NCI-H748 (cell line): Measurements from ENCODE around the gene ZBTB25.

Experiments
- DNase-seq: peaks from one replicate; lab custom pipeline; 2025; ENCODE audit not compliant: unreplicated experiment; lab: John Stamatoyannopoulos, UW

Gene ZBTB25, protein sequence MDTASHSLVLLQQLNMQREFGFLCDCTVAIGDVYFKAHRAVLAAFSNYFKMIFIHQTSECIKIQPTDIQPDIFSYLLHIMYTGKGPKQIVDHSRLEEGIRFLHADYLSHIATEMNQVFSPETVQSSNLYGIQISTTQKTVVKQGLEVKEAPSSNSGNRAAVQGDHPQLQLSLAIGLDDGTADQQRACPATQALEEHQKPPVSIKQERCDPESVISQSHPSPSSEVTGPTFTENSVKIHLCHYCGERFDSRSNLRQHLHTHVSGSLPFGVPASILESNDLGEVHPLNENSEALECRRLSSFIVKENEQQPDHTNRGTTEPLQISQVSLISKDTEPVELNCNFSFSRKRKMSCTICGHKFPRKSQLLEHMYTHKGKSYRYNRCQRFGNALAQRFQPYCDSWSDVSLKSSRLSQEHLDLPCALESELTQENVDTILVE

DNA sequence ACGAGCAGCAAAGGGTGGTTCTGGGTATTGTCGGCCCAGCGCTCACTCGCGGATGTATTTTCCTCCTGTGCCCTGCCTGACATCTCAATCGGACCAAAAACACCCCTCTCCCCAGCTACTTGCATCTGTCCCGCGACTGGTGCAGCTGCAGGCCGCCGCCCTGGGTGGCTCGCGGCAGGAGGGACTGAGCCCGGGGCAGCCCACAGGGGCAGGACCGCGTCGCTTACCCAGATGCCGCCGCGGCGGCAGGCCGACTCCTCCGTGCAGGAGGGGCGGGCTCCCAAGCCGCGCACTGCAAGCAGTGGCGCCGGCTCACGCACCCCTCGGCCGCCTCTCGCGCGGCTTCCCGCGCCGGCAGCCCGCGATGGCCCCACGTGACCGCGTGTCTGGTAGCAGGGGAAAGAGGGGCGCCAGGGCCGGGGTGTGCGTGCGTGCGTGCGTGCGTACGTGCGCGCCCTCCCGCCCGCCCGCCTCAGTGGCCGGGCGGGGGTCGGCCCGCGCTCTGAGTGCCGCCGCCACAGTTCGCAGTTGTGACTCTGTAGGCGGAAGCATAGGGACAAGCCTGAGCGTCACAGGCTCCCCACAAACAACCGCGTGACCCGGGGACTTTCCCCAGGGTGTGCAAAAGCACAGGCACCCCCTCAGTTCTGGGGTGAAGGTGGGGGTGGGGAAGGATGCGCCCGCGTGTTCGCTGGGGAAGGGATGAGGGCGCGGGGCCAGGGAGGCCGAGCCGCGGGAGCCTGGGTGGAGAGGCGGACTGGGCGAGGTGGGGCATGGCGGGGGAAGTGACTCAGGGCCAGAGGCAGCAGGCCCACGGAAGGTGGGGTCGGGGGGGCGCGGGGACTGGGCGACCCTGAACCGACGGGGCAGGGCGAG is at the start of gene ZBTB25:
Gene ZBTB25 (minus strand): TSS at position 405 of the 876 bp plus-strand sequence. CDS start 13,305 bp downstream, outside the sequence.
- peak; percentile 93 for DNase-seq

DNA sequence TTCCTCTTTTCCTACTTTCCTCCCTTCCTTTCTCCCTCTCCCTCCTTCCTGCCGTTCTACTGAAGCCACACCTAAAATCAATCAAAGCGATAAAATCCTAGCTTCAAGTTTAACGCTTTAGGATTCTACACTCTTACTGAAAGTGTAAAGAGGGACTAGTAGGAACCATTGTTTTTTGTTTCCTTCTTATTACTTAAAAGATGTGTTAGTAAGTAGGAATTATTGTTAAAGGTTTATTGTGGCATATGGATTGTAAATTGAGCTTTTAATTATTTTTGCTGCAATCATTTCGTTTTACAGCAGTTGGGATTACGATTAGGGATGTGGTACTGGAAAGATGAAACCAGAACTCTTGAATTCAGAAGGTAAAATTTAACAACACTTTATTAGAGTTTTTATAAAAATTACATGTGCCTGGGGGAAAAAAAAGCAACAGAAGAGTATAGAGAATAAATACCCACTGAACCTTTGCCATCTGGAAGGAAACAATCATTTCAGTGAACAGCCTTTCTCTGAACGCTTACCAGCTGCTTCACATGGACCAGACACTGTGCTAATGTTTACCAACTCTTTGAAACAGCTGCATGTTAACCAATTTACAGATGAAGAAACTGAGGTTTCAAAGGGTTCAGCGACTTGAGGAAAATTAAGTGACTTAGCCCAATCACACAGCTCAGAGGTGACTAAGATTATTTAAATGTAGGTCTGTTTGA is 47.1 kb upstream of the ZBTB25 start:
- DNase-seq: peak; percentile 62

DNA sequence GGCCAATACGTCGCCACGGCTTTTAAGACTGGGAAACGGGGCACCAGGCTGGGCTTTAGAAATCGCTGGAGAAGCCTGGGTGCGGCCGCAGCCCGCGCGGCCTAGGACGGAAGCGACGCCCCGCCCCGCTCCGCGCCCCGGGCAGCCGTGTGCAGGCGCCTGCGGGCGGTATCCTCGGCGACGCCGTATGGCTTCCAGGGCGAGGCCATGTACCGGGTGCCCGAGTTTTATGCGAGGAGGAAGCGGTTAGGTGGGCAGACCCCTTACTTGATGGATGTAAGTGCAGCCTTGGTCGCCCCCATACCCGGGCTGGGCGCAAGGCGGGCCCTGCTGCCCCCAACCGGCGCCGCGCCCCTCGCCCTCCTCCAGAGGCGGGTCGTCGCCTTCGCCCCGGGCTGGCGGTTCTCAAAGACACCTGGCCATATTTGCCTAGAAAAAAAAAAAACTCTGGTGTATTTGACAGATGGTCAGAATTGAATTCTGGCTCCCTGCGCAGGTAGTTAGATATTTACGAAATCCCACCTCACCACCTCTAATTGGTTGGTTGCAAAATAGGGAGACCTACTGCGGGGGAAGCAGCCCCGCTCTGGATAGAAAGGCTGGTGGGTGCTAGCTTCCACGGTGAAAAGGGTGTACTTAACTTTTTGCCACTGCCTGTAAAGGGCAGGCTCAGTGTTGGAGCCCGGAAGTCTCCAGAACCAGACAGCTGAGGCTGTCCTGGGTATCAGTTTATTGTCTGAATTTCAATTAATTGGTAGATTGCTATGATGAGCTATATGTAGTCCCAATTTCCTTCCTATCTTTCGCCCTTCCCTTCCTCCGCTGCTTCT is 46.4 kb upstream of the ZBTB25 start, which contains the start of gene PPP1R36:
Gene PPP1R36 (plus strand): TSS at position 171 of the 830 bp plus-strand sequence. CDS start 37 bp downstream, at position 208.
- DNase-seq: peak; percentile 86

DNA sequence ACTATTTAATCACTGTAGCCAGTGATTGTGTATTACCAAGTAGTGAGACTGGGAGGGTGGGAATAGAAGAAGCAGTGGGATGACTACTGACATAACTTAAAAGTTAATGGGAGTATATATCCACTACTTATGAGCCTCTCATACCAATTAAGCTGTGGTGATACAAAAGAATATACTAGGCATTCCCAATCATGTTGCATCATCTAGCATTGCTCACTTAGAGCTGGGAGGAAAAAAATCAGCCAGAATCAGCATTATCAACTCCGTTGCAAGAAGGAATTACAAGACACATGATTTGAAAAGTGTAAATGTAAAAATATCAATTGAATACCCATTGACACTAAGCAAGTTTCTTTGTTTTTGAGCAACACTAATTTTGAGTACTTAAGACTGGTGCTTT is 45.4 kb upstream of the ZBTB25 start:
- DNase-seq: no peak

DNA sequence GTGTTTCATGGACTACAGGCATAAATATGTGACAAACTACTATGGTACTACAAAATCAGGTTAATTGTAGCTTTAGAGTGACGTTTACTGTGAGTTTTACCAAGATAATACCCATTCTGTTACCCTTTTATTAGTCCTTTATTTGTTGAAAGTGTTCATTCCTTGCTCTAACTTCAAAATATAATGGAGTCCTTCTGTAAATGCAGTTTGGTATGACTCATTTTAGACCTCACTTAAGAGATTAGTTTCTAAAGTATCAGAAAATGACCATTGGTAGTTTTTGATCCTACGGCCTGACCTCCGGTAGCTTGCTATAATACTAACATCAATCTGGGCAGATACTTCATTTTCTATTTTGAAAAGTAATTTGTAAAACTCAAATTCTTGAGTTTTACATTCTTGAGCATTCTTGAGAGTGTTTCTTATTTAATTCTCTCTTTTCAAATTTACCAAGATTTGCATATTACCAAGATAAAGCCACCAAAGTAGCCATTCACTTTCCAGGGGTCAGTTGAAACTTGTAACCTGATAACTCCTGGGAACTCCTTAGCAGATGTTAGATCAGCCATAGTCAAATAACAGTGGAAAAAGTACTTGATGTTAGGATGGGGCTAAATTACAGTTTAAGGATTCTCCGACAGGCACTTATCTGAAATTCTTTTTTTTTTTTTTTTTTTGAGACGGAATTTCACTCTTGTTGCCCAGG is 41.1 kb upstream of the ZBTB25 start:
- DNase-seq: no peak

DNA sequence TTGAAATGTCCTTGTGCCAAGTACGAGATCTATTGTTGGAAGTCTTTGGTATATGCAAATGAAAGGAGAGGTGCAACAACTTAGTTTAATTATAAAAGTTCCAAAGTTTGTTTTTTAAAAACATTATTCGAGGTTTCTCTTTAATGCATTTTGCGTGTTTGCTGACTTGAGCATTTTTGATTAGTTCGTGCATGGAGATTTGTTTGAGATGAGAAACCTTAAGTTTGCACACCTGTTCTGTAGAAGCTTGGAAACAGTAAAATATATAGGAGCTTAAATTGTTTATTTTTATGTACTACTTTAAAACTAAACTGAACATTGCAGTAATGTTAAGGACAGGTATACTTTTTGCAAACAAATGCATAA is 39.2 kb upstream of the ZBTB25 start:
- no peak for DNase-seq

DNA sequence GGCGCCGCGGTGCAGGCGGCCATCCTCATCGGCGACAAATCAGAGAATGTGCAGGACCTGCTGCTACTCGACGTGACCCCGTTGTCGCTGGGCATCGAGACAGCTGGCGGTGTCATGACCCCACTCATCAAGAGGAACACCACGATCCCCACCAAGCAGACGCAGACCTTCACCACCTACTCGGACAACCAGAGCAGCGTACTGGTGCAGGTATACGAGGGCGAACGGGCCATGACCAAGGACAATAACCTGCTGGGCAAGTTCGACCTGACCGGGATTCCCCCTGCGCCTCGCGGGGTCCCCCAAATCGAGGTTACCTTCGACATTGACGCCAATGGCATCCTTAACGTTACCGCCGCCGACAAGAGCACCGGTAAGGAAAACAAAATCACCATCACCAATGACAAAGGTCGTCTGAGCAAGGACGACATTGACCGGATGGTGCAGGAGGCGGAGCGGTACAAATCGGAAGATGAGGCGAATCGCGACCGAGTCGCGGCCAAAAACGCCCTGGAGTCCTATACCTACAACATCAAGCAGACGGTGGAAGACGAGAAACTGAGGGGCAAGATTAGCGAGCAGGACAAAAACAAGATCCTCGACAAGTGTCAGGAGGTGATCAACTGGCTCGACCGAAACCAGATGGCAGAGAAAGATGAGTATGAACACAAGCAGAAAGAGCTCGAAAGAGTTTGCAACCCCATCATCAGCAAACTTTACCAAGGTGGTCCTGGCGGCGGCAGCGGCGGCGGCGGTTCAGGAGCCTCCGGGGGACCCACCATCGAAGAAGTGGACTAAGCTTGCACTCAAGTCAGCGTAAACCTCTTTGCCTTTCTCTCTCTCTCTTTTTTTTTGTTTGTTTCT is 38.6 kb upstream of the ZBTB25 start:
- DNase-seq: peak; percentile 31

DNA sequence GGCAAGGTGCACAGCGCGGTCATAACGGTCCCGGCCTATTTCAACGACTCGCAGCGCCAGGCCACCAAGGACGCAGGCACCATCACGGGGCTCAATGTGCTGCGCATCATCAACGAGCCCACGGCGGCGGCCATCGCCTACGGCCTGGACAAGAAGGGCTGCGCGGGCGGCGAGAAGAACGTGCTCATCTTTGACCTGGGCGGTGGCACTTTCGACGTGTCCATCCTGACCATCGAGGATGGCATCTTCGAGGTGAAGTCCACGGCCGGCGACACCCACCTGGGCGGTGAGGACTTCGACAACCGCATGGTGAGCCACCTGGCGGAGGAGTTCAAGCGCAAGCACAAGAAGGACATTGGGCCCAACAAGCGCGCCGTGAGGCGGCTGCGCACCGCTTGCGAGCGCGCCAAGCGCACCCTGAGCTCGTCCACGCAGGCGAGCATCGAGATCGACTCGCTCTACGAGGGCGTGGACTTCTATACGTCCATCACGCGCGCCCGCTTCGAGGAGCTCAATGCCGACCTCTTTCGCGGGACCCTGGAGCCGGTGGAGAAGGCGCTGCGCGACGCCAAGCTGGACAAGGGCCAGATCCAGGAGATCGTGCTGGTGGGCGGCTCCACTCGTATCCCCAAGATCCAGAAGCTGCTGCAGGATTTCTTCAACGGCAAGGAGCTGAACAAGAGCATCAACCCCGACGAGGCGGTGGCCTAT is 37.8 kb upstream of the ZBTB25 start:
- DNase-seq: peak; percentile 21

DNA sequence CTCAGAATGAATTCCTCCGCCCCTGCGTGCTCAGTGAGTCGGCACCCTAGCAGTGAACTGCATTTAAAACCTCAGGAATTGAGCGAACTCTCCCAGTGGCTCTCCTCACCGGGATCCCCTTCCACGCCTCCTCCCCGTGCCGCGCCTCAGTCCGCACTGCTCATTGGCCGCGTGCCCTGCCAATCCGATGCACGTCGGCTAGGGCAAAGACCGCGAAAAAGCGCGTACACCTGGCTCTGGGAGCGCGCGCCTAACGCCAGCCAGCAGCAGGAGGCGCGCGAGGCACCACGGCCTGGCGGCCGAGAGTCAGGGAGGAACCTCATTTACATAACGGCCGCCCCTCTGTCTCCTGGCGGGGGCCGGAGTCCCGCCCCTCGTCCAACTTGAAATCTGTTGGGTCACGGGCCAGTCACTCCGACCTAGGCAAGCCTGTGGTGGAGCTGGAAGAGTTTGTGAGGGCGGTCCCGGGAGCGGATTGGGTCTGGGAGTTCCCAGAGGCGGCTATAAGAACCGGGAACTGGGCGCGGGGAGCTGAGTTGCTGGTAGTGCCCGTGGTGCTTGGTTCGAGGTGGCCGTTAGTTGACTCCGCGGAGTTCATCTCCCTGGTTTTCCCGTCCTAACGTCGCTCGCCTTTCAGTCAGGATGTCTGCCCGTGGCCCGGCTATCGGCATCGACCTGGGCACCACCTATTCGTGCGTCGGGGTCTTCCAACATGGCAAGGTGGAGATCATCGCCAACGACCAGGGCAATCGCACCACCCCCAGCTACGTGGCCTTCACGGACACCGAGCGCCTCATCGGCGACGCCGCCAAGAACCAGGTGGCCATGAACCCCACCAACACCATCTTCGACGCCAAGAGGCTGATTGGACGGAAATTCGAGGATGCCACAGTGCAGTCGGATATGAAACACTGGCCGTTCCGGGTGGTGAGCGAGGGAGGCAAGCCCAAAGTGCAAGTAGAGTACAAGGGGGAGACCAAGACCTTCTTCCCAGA is 36.9 kb upstream of the ZBTB25 start, which contains the start of gene HSPA2:
Gene HSPA2 (plus strand): TSS at position 534 of the 995 bp plus-strand sequence. CDS start 109 bp downstream, at position 643.
- DNase-seq: peak; percentile 99

DNA sequence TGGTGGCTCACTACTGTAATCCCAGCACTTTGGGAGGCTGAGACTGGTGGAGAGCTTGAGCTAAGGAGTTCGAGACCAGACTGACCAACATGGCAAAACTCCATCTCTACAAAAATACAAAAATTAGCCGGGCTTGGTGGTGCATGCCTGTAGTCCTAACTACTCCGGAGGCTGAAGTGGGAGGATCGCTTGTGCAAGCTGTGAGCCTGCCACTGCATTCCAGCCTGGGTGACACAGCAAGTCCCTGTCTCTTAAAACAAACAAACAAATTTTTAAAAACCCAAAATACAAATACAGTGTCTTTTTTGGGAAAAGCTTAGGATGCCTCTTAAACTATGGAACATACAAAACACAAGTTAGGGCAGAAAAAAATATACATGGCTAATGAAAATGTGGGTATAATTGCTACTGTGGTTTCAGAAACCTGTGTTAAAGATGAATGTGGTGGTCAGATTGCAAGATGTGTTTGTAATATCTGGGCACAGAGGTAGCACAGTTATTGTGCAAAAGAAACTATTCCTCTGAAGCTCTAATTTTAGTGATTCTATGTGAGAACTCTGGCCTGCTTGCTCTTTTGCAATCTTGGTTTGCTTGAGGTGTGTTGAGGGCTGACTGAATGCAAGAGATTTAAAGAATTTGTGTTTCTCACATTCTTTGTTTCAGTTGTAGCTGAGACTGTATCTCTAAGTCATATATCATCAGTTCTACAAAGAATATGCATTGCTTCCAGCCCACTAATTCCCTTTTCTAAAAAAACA is 33.0 kb upstream of the ZBTB25 start:
- no peak for DNase-seq

DNA sequence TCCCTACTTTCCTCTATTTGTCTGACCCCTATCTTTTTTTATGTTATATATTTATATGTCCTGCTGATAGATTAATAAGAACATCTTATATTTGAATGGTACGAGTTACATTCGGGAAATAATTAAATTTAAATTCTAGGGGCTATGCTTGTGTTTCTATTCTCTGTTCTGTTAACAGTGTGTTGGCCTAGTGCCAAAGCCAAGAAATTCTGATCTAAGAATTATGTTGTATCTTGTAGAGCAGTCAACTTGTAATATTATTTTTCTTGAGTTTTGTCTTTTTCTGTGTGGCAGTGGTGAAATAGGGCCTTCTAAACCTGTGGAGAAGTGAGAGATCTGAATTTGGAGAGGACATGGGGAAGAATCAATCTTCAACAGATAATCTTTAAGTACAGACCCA is 27.9 kb upstream of the ZBTB25 start:
- no peak for DNase-seq

DNA sequence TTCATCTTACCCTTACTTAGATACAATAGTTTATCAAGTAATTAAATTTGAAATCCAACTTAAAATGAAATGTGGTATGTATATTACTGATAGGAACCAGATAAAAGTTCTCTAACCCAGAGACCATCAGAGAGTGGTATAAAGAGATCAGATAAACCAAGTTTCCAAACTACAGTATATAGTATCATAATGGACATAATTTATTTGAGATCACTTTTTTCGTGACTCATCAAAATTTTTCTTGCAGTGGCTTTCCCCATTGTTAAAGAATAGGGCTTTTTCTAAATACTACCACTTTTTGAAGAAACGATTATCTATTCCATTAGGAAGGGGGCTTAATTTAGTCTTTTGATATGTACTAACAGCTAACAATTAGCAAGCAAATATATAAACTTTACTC is 21.7 kb upstream of the ZBTB25 start:
- no peak for DNase-seq

DNA sequence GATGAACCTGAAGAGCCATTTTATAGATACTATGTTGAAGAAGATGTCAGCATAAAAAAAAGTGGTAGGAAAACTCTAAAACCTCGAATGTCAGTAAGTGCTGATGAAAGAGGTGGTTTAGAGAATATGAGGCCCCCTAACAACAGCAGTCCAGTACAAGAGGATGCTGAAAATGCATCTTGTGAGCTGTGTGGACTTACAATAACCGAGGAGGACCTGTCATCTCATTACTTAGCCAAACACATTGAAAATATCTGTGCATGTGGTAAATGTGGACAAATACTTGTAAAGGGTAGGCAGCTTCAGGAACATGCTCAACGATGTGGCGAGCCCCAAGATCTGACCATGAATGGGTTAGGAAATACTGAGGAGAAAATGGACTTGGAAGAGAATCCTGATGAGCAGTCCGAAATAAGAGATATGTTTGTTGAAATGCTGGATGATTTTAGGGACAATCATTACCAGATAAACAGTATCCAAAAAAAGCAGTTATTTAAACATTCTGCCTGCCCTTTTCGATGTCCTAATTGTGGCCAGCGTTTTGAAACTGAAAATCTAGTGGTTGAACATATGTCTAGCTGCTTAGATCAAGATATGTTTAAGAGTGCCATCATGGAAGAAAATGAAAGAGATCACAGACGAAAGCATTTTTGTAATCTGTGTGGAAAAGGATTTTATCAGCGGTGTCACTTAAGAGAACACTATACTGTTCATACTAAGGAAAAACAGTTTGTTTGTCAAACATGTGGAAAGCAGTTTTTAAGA is 19.1 kb upstream of the ZBTB25 start:
- DNase-seq: no peak

DNA sequence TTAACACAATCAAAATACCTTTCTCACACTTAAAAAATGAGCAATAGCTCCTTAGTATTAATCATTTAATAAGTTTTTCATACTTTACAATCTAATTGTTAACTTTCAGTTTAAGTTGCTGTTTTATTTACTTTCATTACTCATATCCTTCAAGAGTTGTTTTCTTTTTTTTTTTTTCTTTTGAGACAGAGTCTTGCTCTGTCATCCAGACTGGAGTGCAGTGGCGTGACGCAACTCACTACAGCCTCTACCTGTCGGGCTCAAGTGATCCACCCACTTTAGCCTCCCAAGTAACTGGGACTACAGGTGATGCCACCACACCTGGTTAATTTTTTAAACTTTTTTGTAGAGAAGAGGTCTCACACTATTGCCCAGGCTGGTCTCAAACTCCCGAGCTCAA is 17.1 kb upstream of the ZBTB25 start:
- no peak for DNase-seq

DNA sequence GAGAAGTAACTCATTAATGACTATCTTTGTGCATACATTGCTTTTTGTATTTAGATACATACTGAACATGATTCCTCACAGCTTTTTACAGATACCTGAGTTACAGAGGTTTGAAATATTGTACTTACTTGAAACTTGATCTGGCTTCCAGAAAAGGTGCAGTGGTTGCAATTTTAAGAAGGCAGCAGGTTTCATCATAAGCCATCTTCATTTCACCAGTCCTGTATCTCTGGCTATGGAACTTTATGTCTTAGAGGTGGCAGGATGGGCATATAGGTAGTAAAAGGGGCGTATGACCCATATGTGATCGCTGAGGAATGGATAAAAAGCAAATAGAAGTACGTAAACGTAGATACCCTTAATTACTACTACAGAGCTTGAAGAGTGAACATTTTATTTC is 14.6 kb upstream of the ZBTB25 start:
- DNase-seq: no peak
